Measurements from ENCODE around the gene SPINT4.
"Not testable (repeated sequence)": the region's sequence is repeated elsewhere in the genome, so short reads cannot be mapped to it uniquely, and the experiment has no call there.

SPINT4 gene

DNA sequence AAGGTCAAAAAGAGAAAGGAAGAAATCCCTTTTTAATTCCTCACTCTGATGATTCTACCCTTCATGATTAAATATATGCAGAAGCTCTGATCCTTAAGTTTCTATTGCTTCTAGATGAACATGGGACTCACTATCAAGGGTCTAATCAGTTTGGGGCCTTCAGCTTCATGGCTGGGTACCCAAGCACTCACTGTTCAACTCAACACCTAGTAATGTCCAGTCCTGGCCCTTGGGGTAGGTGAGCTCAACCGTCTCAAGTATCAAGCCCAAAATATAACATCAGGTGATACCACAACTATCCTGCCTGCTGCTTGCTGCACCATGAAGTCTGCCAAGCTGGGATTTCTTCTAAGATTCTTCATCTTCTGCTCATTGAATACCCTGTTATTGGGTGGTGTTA is at the start of gene SPINT4:
Gene SPINT4, plus strand, starts transcription at position 301 of the 400 bp plus-strand sequence. Its CDS starts 21 bp downstream, at position 322.
- DNase-seq, result no peak

- no peak for DNase-seq
These were observed 49.4 kb upstream of the SPINT4 start for GRCh38 chr20:45672765-45673164.

GRCh38 chr20:45679650-45680049 is 42.5 kb upstream of the SPINT4 start:
- no peak for DNase-seq

DNA sequence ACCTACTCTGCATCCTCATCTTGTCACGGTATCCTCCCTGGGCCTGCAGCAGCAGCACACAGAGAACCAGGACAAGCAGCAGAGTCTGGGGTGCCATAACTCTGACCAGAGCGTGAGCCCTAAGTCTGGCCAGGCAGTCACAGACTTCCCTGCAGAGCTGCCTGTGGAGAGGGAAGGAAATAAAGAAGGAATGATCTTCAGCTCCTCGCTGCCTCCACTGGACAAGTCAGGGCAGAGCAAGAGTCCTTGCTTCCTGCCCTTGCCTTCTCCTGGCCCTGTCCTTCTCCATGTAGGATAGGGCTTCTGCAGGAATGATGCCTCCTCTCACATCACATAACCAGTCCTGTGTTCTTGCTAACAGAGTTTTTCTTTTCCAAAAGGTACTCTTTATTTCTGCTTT is 36.3 kb upstream of the SPINT4 start:
- peak; percentile 2 for DNase-seq

DNA sequence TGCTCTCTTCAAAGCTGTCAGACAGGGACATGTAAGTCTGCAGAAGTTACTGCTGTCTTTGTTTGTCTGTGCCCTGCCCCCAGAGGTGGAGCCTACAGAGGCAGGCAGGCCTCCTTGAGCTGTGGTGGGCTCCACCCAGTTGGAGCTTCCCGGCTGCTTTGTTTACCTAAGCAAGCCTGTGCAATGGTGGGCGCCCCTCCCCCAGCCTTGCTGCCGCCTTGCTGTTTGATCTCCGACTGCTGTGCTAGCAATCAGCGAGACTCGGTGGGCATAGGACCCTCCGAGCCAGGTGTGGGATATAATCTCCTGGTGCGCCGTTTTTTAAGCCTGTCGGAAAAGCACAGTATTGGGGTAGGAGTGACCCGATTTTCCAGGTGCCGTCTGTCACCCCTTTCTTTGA is 28.8 kb upstream of the SPINT4 start:
- DNase-seq, result not testable (repeated sequence)

DNA sequence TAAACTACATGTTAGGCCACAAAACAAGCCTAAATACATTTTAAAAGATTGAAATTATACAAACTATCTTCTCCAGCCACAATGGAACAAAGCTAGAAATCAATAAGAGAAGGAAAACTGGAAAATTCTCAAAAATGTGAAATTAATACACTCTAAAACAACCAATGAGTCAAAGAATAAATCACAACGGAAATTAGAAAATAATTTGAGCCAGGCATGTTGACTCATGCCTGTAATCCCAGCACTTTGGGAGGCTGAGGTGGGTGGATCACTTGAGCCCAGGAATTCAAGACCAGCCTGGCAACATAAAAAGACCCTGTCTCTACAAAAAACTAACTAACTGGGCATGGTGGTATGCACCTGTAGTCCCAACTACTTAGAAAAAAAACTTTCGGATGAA is 26.7 kb upstream of the SPINT4 start:
- no peak for DNase-seq

GRCh38 chr20:45701104-45701503 is 21.0 kb upstream of the SPINT4 start:
- no peak for DNase-seq

DNA sequence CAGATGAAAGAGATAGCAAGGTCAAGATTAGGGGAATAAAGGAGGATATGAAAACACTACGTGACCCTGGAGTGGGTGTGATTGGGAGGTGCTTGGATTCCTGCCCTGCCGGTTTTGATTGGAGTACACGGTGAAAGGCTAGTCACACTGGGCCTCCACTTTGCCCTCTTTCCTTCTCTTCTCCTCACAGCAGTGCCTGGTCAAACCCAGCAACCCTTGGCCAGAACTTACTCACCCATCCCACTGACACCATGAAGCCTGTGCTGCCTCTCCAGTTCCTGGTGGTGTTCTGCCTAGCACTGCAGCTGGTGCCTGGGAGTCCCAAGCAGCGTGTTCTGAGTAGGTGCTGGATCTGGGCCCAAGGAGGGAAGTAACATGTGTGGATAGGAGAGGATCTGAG is 20.3 kb upstream of the SPINT4 start, which contains the start of gene WFDC13:
Gene WFDC13, plus strand, starts transcription at position 166 of the 400 bp plus-strand sequence. Its CDS starts 86 bp downstream, at position 252.
- no peak for DNase-seq

- no peak for DNase-seq
These were observed 17.0 kb upstream of the SPINT4 start, which contains the start of gene WFDC10B for GRCh38 chr20:45704969-45705637. Gene WFDC10B (minus strand): TSS chr20:45705019. CDS start chr20:45685992, 19,027 bp downstream.

DNA sequence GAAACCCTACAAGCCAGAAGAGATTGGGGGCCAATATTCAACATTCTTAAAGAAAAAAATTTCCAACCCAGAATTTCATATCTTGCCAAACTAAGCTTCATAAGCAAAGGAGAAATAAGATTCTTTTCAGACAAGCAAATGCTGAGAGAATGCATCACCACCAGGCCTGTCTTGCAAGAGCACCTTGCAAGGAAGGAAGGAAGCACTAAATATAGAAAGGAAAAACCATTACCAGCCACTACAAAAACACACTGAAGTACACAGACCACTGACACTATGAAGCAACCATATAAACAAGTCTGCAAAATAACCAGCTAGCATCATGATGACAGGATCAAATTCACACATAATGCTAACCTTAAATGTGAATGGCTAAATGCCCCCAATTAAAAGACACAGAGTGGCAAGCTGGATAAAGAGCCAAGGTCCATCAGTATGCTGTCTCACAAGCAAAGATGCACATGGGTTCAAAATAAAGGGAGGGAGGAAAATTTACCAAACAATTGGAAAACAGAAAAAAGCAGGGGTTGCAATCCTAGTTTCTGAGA is 5.9 kb upstream of the SPINT4 start:
- not testable (repeated sequence) for DNase-seq

DNA sequence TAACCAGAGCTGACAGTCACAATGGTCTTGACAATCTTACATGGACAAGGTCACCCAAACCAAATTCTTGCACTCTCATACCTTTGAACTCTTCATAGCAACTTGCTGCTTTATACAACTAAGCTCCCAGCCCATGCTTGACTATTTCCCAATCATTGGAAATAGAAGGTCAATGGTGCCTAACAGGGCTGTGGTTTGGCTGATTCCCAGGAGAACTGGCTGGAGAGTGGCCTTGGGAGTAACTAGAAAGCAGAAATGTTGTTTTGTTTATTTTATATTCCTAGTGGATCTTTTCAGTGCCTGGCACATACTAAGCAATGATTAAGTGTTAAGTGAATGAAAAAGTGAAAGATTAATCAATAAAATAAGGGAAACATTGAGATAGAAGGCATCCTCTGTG is 3.0 kb downstream of the SPINT4 start:
- DNase-seq, result no peak

DNA sequence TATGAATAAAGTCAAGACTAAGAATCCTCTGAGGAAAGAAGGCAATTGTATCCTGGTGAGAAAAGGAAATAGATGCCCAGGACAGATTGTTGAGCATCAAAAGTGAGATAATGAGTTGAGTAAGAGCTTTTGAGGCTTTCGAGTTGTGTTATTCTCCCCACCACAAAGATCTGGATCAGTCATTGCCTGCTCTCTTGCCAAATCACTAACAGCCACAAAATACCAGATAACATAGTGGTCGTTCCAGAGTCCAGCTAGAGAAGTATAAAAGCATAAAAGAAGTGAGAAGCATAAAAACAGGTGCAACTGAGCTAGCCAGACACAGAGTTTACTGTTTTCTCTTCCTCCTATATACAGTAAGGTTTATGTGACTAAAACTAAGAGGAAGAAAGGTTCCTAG is 4.9 kb downstream of the SPINT4 start:
- DNase-seq, result no peak

GRCh38 chr20:45732199-45732598 is 10.1 kb downstream of the SPINT4 start:
- no peak for DNase-seq

- DNase-seq, result no peak
These were observed 13.4 kb downstream of the SPINT4 start for GRCh38 chr20:45735552-45735951.

GRCh38 chr20:45735988-45736387 is 13.8 kb downstream of the SPINT4 start:
- DNase-seq, result no peak

GRCh38 chr20:45742596-45742995 is 20.4 kb downstream of the SPINT4 start:
- DNase-seq, result no peak

- no peak for DNase-seq
These were observed 22.9 kb downstream of the SPINT4 start for GRCh38 chr20:45745015-45745414.

DNA sequence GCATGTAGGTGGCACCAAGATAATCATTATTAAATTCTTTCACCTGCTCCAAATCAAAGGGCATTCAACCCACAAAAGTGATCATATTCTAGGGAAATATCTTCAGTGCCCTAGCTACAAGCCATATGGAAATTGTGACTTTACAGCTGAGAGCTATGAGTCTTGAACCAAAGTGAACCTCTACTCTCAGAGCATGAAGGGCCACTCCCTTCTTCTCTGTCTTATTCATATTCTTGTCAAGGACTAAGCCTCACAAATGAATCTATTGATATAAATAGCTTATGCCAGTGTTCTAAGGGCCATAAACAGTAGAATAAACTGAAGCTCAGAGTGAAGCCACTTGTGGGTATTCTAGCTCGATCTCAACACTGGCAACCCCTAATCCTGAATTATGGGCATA is 29.6 kb downstream of the SPINT4 start:
- no peak for DNase-seq

DNA sequence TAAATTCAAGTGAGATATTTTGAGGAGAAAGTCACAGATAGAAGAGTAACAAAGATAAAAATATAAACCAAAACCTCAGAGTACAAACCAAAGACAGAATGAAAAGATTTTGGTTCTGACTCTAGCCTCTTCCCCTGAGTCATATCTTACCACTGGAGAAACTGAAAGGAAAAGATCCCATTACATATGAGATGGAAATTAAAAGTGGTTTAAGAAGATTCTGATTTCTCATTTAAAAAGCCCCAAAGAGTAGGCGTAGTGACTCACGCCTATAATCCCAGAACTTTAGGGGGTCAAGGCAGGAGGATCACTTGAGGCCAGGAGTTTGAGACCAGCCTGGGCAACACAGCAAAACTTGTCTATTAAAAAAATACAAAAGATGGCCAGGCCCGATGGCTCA is 30.6 kb downstream of the SPINT4 start:
- DNase-seq, result no peak

GRCh38 chr20:45758096-45758495 is 35.9 kb downstream of the SPINT4 start:
- no peak for DNase-seq

DNA sequence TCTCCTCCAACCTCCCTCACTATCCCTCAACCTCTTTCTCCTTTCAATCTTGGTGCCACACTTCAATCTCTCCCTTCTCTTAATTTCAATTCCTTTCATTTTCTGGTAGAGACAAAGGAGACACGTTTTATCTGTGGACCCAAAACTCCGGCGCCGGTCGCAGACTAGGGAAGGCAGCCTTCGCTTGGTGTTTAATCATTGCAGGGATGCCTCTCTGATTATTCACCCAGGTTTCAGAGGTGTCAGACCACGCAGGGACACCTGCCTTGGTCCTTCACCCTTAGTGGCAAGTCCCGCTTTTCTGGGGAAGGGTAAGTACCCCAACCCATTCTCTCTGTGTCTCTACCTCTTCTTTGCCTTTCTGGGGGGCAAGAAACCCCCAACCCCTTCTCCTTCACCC is 37.8 kb downstream of the SPINT4 start:
- not testable (repeated sequence) for DNase-seq

DNA sequence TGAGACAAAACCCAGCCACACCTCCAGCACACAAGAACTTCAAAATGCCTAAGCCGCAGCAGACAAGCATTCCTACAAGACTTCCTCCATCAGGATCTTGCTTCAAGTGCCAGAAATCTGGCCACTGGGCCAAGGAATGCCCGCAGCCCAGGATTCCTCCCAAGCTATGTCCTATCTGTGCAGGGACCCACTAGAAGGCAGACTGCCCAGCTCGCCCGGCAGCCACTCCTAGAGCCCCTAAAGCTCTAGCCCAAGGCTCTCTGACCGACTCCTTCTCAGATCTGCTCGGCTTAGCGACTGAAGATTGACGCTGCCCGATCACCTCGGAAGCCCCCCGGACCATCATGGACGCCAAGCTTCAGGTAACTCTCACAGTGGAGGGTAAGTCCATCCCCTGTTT is 39.8 kb downstream of the SPINT4 start:
- DNase-seq, result not testable (repeated sequence)

DNA sequence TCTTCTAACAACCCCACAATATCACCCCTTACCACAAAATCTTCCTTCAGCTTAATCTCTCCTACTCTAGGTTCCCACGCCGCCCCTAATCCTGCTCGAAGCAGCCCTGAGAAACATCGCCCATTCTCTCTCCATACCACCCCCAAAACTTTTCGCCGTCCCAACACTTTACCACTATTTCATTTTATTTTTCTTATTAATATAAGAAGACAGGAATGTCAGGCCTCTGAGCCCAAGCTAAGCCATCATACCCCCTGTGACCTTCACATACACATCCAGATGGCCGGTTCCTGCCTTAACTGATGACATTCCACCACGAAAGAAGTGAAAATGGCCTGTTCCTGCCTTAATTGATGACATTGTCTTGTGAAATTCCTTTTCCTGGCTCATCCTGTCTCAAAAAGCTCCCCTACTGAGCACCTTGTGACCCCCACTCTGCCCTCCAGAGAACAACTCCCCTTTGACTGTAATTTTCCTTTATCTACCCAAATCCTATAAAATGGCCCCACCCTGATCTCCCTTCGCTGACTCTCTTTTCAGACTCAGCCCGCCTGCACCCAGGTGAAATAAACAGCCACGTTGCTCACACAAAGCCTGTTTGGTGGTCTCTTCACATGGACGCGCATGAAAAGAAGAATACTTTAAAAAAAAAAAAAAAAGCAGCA is 42.6 kb downstream of the SPINT4 start:
- not testable (repeated sequence) for DNase-seq

DNA sequence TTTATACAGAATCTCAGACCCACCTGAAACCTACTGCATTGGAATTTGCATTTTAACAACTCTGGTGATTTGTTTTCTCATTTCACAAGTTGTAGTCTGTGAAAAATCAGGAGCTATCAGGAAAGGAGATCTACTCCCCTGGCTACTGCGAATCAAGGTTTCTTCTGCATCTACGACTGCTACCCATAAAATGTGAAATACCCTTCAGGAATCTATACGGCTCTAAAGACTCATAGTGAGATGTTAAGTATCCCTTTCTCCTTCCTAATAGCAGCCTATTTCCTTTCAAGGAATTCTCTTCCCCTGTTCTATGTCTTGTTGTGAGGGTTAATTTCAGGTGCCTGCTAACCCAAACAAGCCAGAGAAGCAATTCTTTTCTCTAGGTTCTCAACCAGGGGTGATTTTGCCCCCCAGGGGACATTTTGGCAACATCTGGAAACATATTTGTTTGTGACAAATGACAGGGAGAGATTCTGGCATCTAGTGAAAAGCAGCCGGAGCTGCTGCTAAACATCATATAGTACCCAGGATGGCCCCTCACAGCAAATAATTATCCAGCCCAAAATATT is 43.2 kb downstream of the SPINT4 start:
- no peak for DNase-seq
